ENCODE measurements around the gene KRTAP10-1. TPM values are rescaled to one million over a fixed set of nuclear protein-coding genes. Genes with fewer than 3 reads are reported as not detected.

The KRTAP10-1 gene
- total and polyA plus RNA-seq, 9 of the 15 experiments (the other 6 are each of a cell fraction or from before 2014, with no cell fraction given), result not detected

DNA sequence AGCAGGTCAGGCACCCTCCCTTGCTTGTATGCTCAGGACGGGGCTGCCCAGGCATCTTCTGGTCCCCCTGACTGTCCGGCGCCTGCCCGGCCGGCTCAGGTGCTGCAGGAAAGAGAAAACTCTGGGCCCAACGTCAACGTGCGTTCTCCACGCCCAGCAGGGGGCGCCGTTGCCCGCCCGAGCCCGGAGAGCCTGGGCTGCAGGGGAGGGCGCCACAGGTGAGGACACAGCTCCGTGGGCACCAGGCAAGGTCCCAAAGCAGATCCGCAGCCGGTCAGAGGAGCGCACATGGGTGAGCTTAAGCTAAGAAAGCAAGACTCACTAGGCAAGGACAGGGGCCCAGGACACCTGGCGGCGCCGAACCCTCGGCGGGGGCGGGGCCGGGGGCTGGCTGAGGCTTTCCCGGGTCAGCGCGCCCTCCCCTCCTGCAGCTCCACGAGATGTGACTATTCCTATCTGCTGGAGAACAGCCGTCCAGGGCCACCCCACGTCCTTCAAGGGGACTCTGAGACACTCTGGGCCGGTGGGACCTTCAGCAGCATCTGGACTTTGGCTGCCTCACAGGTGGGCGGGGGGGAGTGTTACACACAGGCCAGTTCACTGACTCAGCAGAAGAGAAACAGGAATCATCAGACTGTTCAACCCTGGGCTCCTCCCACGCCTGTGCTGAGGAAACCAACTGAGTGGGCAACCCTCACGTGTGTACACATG, 29.3 kb downstream of the KRTAP10-1 start (continued):
- TF ChIP-seq, protein P1, sequence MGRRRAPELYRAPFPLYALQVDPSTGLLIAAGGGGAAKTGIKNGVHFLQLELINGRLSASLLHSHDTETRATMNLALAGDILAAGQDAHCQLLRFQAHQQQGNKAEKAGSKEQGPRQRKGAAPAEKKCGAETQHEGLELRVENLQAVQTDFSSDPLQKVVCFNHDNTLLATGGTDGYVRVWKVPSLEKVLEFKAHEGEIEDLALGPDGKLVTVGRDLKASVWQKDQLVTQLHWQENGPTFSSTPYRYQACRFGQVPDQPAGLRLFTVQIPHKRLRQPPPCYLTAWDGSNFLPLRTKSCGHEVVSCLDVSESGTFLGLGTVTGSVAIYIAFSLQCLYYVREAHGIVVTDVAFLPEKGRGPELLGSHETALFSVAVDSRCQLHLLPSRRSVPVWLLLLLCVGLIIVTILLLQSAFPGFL (CRISPR knock-in tag; IDR thresholded peaks at IDR 0.05), result 0 out of 2 replicates have a peak, but pooled peaks have one; percentile 15
- TF ChIP-seq ETS1 (conservative IDR thresholded peaks at IDR 0.05; ENCODE audit: control insufficient read depth, low read depth, low read length), result no peak
- TF ChIP-seq ZNF232 (CRISPR knock-in tag; IDR thresholded peaks at IDR 0.05), result no peak
- no peak for TF ChIP-seq NUFIP1 (IDR thresholded peaks at IDR 0.05; ENCODE audit: partially characterized antibody)
- TF ChIP-seq ZEB2 (IDR thresholded peaks at IDR 0.05), result 0 out of 2 replicates have a peak, but pooled peaks have one; percentile 30
- no peak for TF ChIP-seq GTF2E2 (tag; IDR thresholded peaks at IDR 0.05)
- TF ChIP-seq, protein P2, sequence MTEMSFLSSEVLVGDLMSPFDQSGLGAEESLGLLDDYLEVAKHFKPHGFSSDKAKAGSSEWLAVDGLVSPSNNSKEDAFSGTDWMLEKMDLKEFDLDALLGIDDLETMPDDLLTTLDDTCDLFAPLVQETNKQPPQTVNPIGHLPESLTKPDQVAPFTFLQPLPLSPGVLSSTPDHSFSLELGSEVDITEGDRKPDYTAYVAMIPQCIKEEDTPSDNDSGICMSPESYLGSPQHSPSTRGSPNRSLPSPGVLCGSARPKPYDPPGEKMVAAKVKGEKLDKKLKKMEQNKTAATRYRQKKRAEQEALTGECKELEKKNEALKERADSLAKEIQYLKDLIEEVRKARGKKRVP (CRISPR knock-in tag; IDR thresholded peaks at IDR 0.05), result 0 out of 2 replicates have a peak, but pooled peaks have one; percentile 26
- TF ChIP-seq L3MBTL2 (IDR thresholded peaks at IDR 0.05), result peak; percentile 24; the same call in 1 of the 2 replicates
- no peak for TF ChIP-seq ZNF134 (CRISPR knock-in tag; conservative IDR thresholded peaks at IDR 0.05)
- no peak for TF ChIP-seq EP300 (IDR thresholded peaks at IDR 0.05; ENCODE audit: low read length)
- peak; percentile 63 for TF ChIP-seq NFE2 (IDR thresholded peaks at IDR 0.05; ENCODE audit: low read depth)
- peak; percentile 36; the same call in 1 of the 2 replicates for TF ChIP-seq XRCC5 (IDR thresholded peaks at IDR 0.05; ENCODE audit: low read depth, low read length)
- TF ChIP-seq MAFF (IDR thresholded peaks at IDR 0.05; ENCODE audit: low read length), result peak; percentile 31; the same call in 1 of the 2 replicates
- TF ChIP-seq KAT2B (IDR thresholded peaks at IDR 0.05; ENCODE audit: low read depth, low read length), result no peak
- no peak for TF ChIP-seq ERF (CRISPR knock-in tag; IDR thresholded peaks at IDR 0.05)
- peak; percentile 36; the same call in 1 of the 2 replicates for TF ChIP-seq MTA3 (IDR thresholded peaks at IDR 0.05; ENCODE audit: borderline replicate concordance)
- peak; percentile 46; the same call in 1 of the 2 replicates for TF ChIP-seq BHLHE40 (IDR thresholded peaks at IDR 0.05; ENCODE audit: low read length)
- peak; percentile 61 for TF ChIP-seq CC2D1A (IDR thresholded peaks at IDR 0.05)
- peak; percentile 20; the same call in 1 of the 2 replicates for TF ChIP-seq BCOR (IDR thresholded peaks at IDR 0.05)
- TF ChIP-seq, protein P3, sequence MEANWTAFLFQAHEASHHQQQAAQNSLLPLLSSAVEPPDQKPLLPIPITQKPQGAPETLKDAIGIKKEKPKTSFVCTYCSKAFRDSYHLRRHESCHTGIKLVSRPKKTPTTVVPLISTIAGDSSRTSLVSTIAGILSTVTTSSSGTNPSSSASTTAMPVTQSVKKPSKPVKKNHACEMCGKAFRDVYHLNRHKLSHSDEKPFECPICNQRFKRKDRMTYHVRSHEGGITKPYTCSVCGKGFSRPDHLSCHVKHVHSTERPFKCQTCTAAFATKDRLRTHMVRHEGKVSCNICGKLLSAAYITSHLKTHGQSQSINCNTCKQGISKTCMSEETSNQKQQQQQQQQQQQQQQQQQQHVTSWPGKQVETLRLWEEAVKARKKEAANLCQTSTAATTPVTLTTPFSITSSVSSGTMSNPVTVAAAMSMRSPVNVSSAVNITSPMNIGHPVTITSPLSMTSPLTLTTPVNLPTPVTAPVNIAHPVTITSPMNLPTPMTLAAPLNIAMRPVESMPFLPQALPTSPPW (CRISPR knock-in tag; IDR thresholded peaks at IDR 0.05), result peak; percentile 65
- no peak for TF ChIP-seq ZNF584 (CRISPR knock-in tag; IDR thresholded peaks at IDR 0.05; ENCODE audit: low read depth)
- peak; percentile 36; the same call in 1 of the 2 replicates for TF ChIP-seq CXXC5 (CRISPR knock-in tag; IDR thresholded peaks at IDR 0.05)
- peak; percentile 68 for TF ChIP-seq CREM (IDR thresholded peaks at IDR 0.05; ENCODE audit: low read depth)
- TF ChIP-seq CTCF (IDR thresholded peaks at IDR 0.05 in 2 of 3, conservative IDR thresholded peaks at IDR 0.05 in 1 of 3; ENCODE audit: insufficient read depth in 2 of 3, low read depth in 1 of 3, low read length in 3 of 3), result peak; percentile 94 to 96 (median 95)

Data from K562 (cell line).